ENCODE results near the gene SLCO4A1.

The SLCO4A1 gene

GRCh38 chr20:62670156-62670555, 27.9 kb downstream of the SLCO4A1 start:
- no peak overlapping the region for H3K4me3 ChIP-seq
- TF ChIP-seq CTCF (IDR thresholded peaks at IDR 0.05), result no peak
- DNase-seq (ENCODE audit: low spot score), result no peak
- H3K27ac ChIP-seq, result no peak overlapping the region

GRCh38 chr20:62670998-62671397, 28.7 kb downstream of the SLCO4A1 start:
- Histone ChIP-seq H3K27ac (no peak overlapping the region), H3K4me3 (no peak overlapping the region)
- DNase-seq (ENCODE audit: low spot score), result no peak
- no peak for TF ChIP-seq CTCF (IDR thresholded peaks at IDR 0.05)

GRCh38 chr20:62671765-62672164, 29.5 kb downstream of the SLCO4A1 start:
- TF ChIP-seq CTCF (IDR thresholded peaks at IDR 0.05), result no peak
- Histone ChIP-seq H3K27ac (no peak overlapping the region), H3K4me3 (no peak overlapping the region)
- no peak for DNase-seq (ENCODE audit: low spot score)

GRCh38 chr20:62674370-62674769, 32.1 kb downstream of the SLCO4A1 start:
- Histone ChIP-seq H3K27ac (no peak overlapping the region), H3K4me3 (no peak overlapping the region)
- TF ChIP-seq CTCF (IDR thresholded peaks at IDR 0.05), result no peak
- DNase-seq (ENCODE audit: low spot score), result no peak

- no peak for TF ChIP-seq CTCF (IDR thresholded peaks at IDR 0.05)
- H3K4me3 ChIP-seq, result no peak overlapping the region
- no peak overlapping the region for H3K27ac ChIP-seq
- no peak for DNase-seq (ENCODE audit: low spot score)
These were observed 33.0 kb downstream of the SLCO4A1 start for GRCh38 chr20:62675156-62675876.

- no peak for TF ChIP-seq CTCF (IDR thresholded peaks at IDR 0.05)
These were observed 33.6 kb downstream of the SLCO4A1 start for GRCh38 chr20:62675877-62676260.

GRCh38 chr20:62676976-62677375, 34.7 kb downstream of the SLCO4A1 start:
- TF ChIP-seq CTCF (IDR thresholded peaks at IDR 0.05), result no peak
- no peak overlapping the region for H3K4me3 ChIP-seq
- no peak overlapping the region for H3K27ac ChIP-seq
- no peak for DNase-seq (ENCODE audit: low spot score)

More at GRCh38 chr20:62675877-62676260, 33.6 kb downstream of the SLCO4A1 start:
- DNase-seq (ENCODE audit: low spot score), result no peak
- no peak overlapping the region for H3K4me3 ChIP-seq
- no peak overlapping the region for H3K27ac ChIP-seq
